Parathyroid adenoma (tissue), 2 donors: ENCODE results near the gene LPIN1.
A peak's percentile ranks its signal among the peaks of the same experiment; 100 is the strongest.

Experiments used
- H2AFZ ChIP-seq: fragments of 300-600 bp; sonication (generic); one replicate; pipeline ENCODE4 v1.7.0; 2017; ENCODE audit warnings: antibody characterized with exemption, mild to moderate bottlenecking
- H3K27ac ChIP-seq: fragments of 300-600 bp; sonication (generic); one replicate; pipeline ENCODE4 v1.7.0; 2017
- H3K27me3 ChIP-seq: fragments of 300-600 bp; sonication (generic); one replicate; pipeline ENCODE4 v1.7.0; 2017; ENCODE audit warnings: low read length; ENCODE audit not compliant: control insufficient read depth, insufficient read depth
- H3K36me3 ChIP-seq: fragments of 300-600 bp; sonication (generic); one replicate; pipeline ENCODE4 v1.7.0; 2017; ENCODE audit warnings: low read length; ENCODE audit not compliant: control insufficient read depth, insufficient read depth
- H3K4me1 ChIP-seq: fragments of 300-600 bp; sonication (generic); one replicate; pipeline ENCODE4 v1.7.0; 2017; ENCODE audit warnings: control low read depth
- H3K4me2 ChIP-seq: fragments of 300-600 bp; sonication (generic); one replicate; pipeline ENCODE4 v1.7.0; 2017; ENCODE audit warnings: low read length
- H3K4me3 ChIP-seq: fragments of 300-600 bp; sonication (generic); one replicate; pipeline ENCODE4 v1.7.0; 2017; ENCODE audit warnings: low read depth, low read length
- H3K79me2 ChIP-seq: fragments of 300-600 bp; sonication (generic); one replicate; pipeline ENCODE4 v1.7.0; 2017; ENCODE audit warnings: control low read depth
- H3K9ac ChIP-seq: fragments of 300-600 bp; sonication (generic); one replicate; pipeline ENCODE4 v1.7.0; 2017; ENCODE audit warnings: mild to moderate bottlenecking
- H3K9me3 ChIP-seq: fragments of 300-600 bp; sonication (generic); one replicate; pipeline ENCODE4 v1.7.0; 2017; ENCODE audit warnings: low read length; ENCODE audit not compliant: control insufficient read depth
- TF ChIP-seq, protein P1 (sequence below): fragments of 300-600 bp; sonication (generic); IDR thresholded peaks from one replicate; pipeline ENCODE4 v1.7.0; 2017; ENCODE audit warnings: antibody characterized with exemption, mild to moderate bottlenecking
- donor health status: primary hyperparathyroidism.

The LPIN1 gene

DNA sequence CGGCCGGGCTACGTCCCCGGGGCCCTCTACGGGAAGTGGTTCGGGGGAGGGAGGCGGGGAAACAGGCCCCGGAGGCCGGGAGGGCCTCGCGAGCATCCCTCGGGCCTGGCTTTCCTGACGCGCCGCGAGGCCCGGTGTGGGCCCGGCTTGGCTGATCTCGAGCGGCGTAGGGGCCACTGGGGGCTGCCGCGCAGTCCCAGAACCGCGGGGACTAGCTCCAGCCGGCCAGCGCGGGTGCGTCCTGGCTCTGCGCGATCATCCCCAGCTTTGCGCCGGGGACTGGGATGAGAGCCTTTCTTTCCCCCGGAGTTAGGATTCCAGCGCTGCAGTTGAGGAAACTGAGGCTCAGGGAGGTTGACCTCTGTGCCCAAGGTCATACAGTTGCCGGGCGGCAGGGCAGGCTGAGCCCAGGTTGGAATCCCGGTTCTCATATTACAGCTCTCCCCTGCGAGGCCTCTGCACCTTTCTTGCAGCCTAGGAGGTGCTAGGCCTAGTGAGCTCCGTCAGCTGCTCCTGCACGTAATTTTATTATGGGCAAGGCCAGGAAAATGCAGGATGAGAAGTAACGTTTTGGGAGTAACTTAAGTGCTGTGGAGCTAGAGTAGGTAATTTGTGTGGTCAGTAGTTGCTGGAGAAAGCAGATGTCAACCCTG lies 501 bp downstream of the LPIN1 start:
- Histone ChIP-seq H3K4me1 (peaks cover 16% of the 10 kb centered on the region), H3K4me3 (peak overlapping the region; percentile 62), H3K4me2 (peak overlapping the region; percentile 93), H2AFZ (peak overlapping the region; percentile 72), H3K36me3 (no peaks in the 10 kb centered on the region), H3K79me2 (peaks cover 53% of the 10 kb centered on the region), H3K9me3 (no peaks in the 10 kb centered on the region), H3K27me3 (no peaks in the 10 kb centered on the region), H3K27ac (peak overlapping the region; percentile 87), H3K9ac (peak overlapping the region; percentile 70)
- TF ChIP-seq, protein P1, sequence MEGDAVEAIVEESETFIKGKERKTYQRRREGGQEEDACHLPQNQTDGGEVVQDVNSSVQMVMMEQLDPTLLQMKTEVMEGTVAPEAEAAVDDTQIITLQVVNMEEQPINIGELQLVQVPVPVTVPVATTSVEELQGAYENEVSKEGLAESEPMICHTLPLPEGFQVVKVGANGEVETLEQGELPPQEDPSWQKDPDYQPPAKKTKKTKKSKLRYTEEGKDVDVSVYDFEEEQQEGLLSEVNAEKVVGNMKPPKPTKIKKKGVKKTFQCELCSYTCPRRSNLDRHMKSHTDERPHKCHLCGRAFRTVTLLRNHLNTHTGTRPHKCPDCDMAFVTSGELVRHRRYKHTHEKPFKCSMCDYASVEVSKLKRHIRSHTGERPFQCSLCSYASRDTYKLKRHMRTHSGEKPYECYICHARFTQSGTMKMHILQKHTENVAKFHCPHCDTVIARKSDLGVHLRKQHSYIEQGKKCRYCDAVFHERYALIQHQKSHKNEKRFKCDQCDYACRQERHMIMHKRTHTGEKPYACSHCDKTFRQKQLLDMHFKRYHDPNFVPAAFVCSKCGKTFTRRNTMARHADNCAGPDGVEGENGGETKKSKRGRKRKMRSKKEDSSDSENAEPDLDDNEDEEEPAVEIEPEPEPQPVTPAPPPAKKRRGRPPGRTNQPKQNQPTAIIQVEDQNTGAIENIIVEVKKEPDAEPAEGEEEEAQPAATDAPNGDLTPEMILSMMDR = no peak

DNA sequence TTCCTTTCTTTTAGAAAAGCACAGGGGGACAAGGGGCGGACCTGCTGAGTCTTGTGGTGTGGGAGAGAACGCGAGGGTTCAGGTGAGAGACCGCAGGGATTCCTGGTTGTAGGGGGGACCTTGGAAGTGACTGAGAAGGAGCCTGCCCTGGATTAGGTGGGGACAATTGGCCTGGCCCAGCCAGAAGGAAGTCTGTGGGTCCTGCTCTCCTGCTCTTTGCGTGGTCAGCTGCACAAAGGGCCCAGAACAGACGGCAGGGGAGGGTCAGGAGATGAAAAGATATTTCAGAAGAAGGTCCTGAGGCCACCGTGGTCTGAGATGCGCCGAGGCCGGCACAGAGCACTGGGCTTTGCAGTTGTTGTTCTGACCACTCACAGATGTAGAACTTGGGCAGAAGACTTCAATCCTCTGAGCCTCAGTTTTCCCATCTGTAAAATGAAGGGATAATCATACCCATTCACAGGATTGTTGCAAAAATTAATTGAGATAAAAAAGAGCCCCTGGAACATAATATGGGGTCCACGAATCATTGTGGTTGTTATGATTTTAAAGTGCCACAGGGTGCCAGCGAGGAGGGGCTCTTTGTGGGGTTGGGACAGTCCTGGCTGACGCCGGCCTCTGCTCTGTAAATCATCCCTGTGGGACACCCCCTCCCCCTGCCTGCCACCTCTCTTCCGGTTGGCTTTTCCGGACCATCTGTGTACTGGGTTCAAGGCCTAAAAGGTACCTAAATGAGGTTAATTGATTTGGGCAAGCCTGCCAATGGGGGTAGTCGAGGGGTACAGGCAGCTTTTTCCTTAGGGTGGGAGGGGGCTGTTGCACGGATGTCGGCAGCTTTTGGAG lies 1.8 kb downstream of the LPIN1 start:
- peak overlapping the region; percentile 62 for H3K4me3 ChIP-seq
- no peak overlapping the region for H3K9ac ChIP-seq
- H3K27me3 ChIP-seq = no peaks in the 10 kb centered on the region
- no peak overlapping the region for H2AFZ ChIP-seq
- no peaks in the 10 kb centered on the region for H3K36me3 ChIP-seq
- TF ChIP-seq, protein P1 = no peak
- H3K79me2 ChIP-seq = peaks cover 63% of the 10 kb centered on the region
- peaks cover 16% of the 10 kb centered on the region for H3K4me1 ChIP-seq
- no peaks in the 10 kb centered on the region for H3K9me3 ChIP-seq
- H3K27ac ChIP-seq = no peak overlapping the region
- H3K4me2 ChIP-seq = peak overlapping the region; percentile 93

DNA sequence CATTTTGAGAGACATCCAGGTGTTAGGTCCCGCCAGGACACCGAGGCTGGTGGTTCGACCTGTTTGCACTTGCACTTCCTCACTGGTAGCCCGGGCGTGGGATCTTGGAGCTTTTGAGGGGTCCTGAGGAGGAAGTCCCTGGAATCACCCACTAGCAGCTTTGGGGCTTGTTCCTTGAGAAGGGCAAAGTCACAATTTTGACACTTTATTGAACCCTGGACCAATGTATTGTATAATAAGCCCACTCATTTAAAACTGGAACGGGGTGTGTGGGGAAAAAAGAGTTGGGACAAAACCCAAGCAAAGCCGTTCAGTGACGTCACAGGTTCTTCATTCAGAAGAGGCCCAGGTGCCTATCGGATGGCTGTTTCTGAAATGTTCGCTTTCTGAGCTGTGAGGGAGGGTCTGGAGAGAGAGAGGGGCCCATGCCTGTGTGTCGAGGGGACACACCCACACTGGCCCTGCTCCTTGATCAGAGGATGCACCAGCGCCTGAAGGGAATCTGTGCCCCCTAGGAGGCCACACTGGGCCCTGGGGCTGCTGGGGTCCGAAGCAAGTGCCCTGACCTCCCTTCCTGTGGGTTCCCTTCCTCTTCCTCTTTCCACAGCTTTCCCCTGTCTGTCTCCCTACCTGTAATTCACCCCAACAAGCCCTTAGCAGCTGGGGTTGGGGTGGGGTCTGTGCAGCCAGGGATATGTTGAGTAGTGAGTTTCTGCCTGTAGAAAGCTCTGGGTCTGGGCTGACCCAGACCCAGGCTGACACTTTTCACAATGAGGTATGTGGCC lies 2.6 kb downstream of the LPIN1 start:
- H3K36me3 ChIP-seq = no peaks in the 10 kb centered on the region
- peaks cover 12% of the 10 kb centered on the region for H3K4me1 ChIP-seq
- no peak overlapping the region for H2AFZ ChIP-seq
- H3K9me3 ChIP-seq = no peaks in the 10 kb centered on the region
- no peak overlapping the region for H3K4me2 ChIP-seq
- TF ChIP-seq, protein P1 = no peak
- H3K9ac ChIP-seq = no peak overlapping the region
- no peak overlapping the region for H3K4me3 ChIP-seq
- H3K27ac ChIP-seq = no peak overlapping the region
- H3K27me3 ChIP-seq = no peaks in the 10 kb centered on the region
- H3K79me2 ChIP-seq = peaks cover 68% of the 10 kb centered on the region

DNA sequence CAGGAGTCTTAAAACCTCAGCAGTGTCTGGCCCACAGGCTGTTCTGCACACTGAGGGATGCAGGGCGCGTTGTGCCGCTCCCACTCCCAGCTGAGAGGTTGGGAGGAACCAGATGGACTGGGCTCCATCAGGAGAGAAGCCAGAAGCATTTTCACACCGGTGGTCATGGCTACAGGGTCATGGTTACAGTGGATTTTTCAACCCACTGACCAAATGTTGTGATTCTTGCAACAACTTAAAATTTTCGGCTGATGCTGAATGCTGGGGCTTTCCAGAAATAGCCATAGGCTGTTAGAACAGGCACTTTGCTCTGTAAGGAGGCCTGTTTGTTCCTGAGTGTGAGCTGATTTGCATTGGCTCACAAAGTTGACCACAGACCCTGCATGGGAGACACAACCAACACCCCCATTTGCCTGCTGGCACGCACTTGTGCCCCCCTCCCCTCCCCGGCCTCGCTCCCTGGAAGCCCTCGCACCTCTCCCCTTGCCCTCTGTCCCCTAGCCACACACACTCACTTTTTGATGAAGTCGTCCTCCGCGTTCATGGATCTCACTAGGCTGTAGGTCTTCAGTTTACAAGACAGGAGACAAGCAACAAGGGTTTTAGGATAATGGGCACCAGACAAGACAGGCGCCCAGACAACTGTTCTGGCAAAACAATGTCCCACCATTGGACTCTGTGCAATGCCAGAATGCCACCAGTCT lies 3.4 kb downstream of the LPIN1 start:
- Histone ChIP-seq H3K27ac (no peak overlapping the region), H3K27me3 (no peaks in the 10 kb centered on the region), H3K79me2 (peaks cover 71% of the 10 kb centered on the region), H3K9me3 (no peaks in the 10 kb centered on the region), H3K9ac (no peak overlapping the region), H3K36me3 (no peaks in the 10 kb centered on the region), H3K4me3 (no peak overlapping the region), H2AFZ (no peak overlapping the region), H3K4me1 (peaks cover 5% of the 10 kb centered on the region), H3K4me2 (no peak overlapping the region)
- TF ChIP-seq, protein P1 = no peak
